ENCODE data around the gene FUOM. TPM values are rescaled to one million over a fixed set of nuclear protein-coding genes. Genes with fewer than 3 reads are reported as not detected.

FUOM gene
- polyA plus RNA-seq, 1 of the 3 experiments (the other 2 are of a cell fraction) = 32.5 TPM

GRCh38 chr10:133366751-133367150, 8.9 kb upstream of the FUOM start:
- Histone ChIP-seq H4K20me1 (ENCODE audit: insufficient read depth) (no peaks in the 10 kb centered on the region), H3K9ac (no peak overlapping the region), H3K4me1 (ENCODE audit: control insufficient read depth in 1 of 2, insufficient read depth in 2 of 2, low read depth in 1 of 2, low read length in 1 of 2) (no peaks in the 10 kb centered on the region; a peak in 1 of 4 replicates), H3K4me2 (no peak overlapping the region), H3K27me3 (ENCODE audit: insufficient read depth) (no peaks in the 10 kb centered on the region), H2AFZ (ENCODE audit: low read depth) (no peak overlapping the region), H3K4me3 (ENCODE audit: low read depth in 2 of 2, low read length in 1 of 2) (no peak overlapping the region), H3K79me2 (ENCODE audit: insufficient read depth) (peaks cover 2% of the 10 kb centered on the region; the same call in 1 of the 2 replicates), H3K36me3 (replicated peaks in 1 of 2; ENCODE audit: control insufficient read depth in 1 of 2, insufficient read depth in 2 of 2, low read length in 1 of 2) (peaks cover 18 to 69% of the 10 kb centered on the region in 2 experiments), H3K9me3 (no peaks in the 10 kb centered on the region), H3K27ac (ENCODE audit: low read depth in 2 of 2, low read length in 1 of 2) (no peak overlapping the region), H3K9me2 (no peaks in the 10 kb centered on the region), H3F3A (replicated peaks; ENCODE audit: insufficient read depth) (no peaks in the 10 kb centered on the region)
- no peak for TF ChIP-seq ZBTB33 (IDR thresholded peaks at IDR 0.05; ENCODE audit: borderline replicate concordance, low read depth)
- TF ChIP-seq YY1 (IDR thresholded peaks at IDR 0.05; ENCODE audit: low read depth) = no peak
- no peak for TF ChIP-seq EP300 (IDR thresholded peaks at IDR 0.05; ENCODE audit: borderline replicate concordance in 1 of 2, low read depth in 1 of 2, low read length in 1 of 2)
- no peak for TF ChIP-seq TCF12 (IDR thresholded peaks at IDR 0.05)
- no peak for TF ChIP-seq JUND (IDR thresholded peaks at IDR 0.05)
- no peak for TF ChIP-seq USF2 (IDR thresholded peaks at IDR 0.05; ENCODE audit: borderline replicate concordance, low read depth, low read length)
- no peak for TF ChIP-seq GATA2 (CRISPR knock-in tag; IDR thresholded peaks at IDR 0.05)
- TF ChIP-seq, protein P1, sequence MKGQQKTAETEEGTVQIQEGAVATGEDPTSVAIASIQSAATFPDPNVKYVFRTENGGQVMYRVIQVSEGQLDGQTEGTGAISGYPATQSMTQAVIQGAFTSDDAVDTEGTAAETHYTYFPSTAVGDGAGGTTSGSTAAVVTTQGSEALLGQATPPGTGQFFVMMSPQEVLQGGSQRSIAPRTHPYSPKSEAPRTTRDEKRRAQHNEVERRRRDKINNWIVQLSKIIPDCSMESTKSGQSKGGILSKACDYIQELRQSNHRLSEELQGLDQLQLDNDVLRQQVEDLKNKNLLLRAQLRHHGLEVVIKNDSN (IDR thresholded peaks at IDR 0.05; ENCODE audit: borderline replicate concordance, low read depth) = no peak
- no peak for TF ChIP-seq ELF1 (IDR thresholded peaks at IDR 0.05)
- TF ChIP-seq EZH2phosphoT487 (IDR thresholded peaks at IDR 0.05; ENCODE audit: borderline replicate concordance, low read depth) = no peak
- TF ChIP-seq POLR2AphosphoS5 (IDR thresholded peaks at IDR 0.05; ENCODE audit: low read depth, low read length) = no peak
- no peak for TF ChIP-seq TAF1 (IDR thresholded peaks at IDR 0.05; ENCODE audit: borderline replicate concordance, low read depth, low read length)
- TF ChIP-seq RXRA (IDR thresholded peaks at IDR 0.05; ENCODE audit: borderline replicate concordance, low read depth) = no peak
- no peak for TF ChIP-seq NRF1 (IDR thresholded peaks at IDR 0.05; ENCODE audit: low read depth, low read length)
- no peak for TF ChIP-seq GABPA (IDR thresholded peaks at IDR 0.05; ENCODE audit: low read depth)
- no peak for TF ChIP-seq FOXM1 (IDR thresholded peaks at IDR 0.05; ENCODE audit: low read depth)
- TF ChIP-seq FOXJ3 (CRISPR knock-in tag; IDR thresholded peaks at IDR 0.05) = no peak
- ChIA-PET POLR2A (interaction anchor here (1.0 kb wide), 1 partner anchor 12 kb away, joined by 3 read pairs; no protein-coding TSS in a partner anchor), CTCF (interaction anchor here (1.4 kb wide), 1 partner anchor 37 kb away, joined by 3 read pairs; no protein-coding TSS in a partner anchor)
- 97% methylated on average over 7 of the region's 13 CpGs for WGBS (ENCODE audit: low lambda C conversion rate)
- no peak for DNase-seq

Data from SK-N-SH (cell line).